WERI-Rb-1 (cell line): ENCODE results near the gene ARMC2.

Experiments used
- DNase-seq: peaks from one replicate; pipeline ENCODE4 v3.0.0-alpha.2; 2020
- H3K27ac ChIP-seq: fragments of 250-450 bp; sonication (Bioruptor Pico); 2 replicates; pipeline ENCODE4 v1.5.1; 2020; ENCODE audit warnings: mild to moderate bottlenecking, moderate library complexity
- H3K27me3 ChIP-seq: fragments of 250-450 bp; sonication (Bioruptor Pico); 2 replicates; pipeline ENCODE4 v1.5.1; 2021; ENCODE audit warnings: mild to moderate bottlenecking, low read depth, moderate library complexity; ENCODE audit not compliant: insufficient read depth, severe bottlenecking
- H3K36me3 ChIP-seq: fragments of 250-450 bp; sonication (Bioruptor Pico); 2 replicates; pipeline ENCODE4 v1.5.1; 2020; ENCODE audit warnings: mild to moderate bottlenecking, moderate library complexity
- H3K4me3 ChIP-seq: 2 replicates; pipeline ENCODE4 v1.5.1; 2011; ENCODE audit warnings: low read depth, mild to moderate bottlenecking, control low read depth, low read length
- H3K9me3 ChIP-seq: fragments of 250-450 bp; sonication (Bioruptor Pico); 2 replicates; pipeline ENCODE4 v1.5.1; 2021; ENCODE audit warnings: mild to moderate bottlenecking, moderate library complexity; ENCODE audit not compliant: severe bottlenecking
- TF ChIP-seq, protein P1 (sequence below): IDR thresholded peaks from 2 replicates; pipeline ENCODE4 v1.5.1; 2011; ENCODE audit warnings: low read depth, mild to moderate bottlenecking, control low read depth, inconsistent platforms, low read length

Gene ARMC2

DNA sequence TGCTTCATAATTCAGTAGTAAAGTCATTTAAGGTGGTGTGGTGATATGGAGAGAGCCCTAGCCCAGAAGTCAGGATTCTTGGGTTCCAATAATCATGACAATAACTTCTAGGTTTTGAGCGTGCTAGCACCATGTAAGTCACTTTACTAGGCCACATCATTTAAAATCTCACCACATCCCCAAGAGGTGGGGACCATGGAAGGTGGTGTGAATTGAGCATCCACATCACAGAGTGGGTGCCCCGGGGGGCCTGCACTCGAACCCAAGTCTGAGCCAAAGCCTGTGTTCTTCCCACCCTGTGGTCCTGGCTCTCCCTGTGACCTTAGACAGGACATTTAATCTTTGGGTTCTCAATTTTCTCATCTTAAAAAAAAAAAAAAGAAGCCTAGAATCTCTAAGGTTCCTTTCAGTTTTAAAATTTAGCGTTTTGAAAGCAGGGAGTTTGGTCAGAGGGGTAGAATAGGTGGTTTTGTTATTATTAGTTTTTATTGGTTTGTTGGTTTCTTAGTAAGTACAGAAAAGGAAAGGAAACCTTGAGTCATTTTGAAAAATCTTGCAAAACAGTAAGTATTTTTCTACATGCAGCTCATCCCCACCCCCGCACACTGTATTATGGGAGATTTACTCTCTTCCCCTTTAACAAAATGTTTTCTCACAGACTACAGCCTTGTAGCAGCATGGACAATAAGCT lies 26.4 kb downstream of the ARMC2 start:
- Histone ChIP-seq H3K27ac (no peak overlapping the region), H3K27me3 (no peaks in the 10 kb centered on the region), H3K36me3 (no peaks in the 10 kb centered on the region), H3K9me3 (no peaks in the 10 kb centered on the region), H3K4me3 (no peak overlapping the region)
- DNase-seq: no peak
- TF ChIP-seq, protein P1, sequence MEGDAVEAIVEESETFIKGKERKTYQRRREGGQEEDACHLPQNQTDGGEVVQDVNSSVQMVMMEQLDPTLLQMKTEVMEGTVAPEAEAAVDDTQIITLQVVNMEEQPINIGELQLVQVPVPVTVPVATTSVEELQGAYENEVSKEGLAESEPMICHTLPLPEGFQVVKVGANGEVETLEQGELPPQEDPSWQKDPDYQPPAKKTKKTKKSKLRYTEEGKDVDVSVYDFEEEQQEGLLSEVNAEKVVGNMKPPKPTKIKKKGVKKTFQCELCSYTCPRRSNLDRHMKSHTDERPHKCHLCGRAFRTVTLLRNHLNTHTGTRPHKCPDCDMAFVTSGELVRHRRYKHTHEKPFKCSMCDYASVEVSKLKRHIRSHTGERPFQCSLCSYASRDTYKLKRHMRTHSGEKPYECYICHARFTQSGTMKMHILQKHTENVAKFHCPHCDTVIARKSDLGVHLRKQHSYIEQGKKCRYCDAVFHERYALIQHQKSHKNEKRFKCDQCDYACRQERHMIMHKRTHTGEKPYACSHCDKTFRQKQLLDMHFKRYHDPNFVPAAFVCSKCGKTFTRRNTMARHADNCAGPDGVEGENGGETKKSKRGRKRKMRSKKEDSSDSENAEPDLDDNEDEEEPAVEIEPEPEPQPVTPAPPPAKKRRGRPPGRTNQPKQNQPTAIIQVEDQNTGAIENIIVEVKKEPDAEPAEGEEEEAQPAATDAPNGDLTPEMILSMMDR: no peak

DNA sequence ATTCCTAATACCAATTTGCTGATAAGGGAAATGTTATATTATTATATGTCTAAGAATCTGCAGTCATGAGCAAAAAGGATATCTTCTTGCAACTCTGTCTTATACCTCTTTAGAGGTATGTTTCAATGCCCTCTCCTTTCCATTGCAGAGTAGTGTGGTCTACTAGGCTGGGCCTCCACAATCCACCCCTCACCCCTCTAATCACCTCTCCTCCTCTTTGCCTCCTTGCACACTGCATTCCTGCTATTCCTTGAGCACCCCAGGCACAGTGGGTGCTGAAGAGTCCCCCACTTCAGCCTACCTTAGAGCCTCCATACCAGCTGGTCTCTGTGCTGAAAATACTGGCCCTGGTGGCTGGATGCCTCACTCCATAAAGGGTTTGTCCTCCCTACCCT lies 26.9 kb downstream of the ARMC2 start:
- no peaks in the 10 kb centered on the region for H3K36me3 ChIP-seq
- H3K27me3 ChIP-seq: no peaks in the 10 kb centered on the region
- H3K27ac ChIP-seq: no peak overlapping the region
- TF ChIP-seq, protein P1: no peak
- no peaks in the 10 kb centered on the region for H3K9me3 ChIP-seq
- DNase-seq: no peak
- H3K4me3 ChIP-seq: no peak overlapping the region

DNA sequence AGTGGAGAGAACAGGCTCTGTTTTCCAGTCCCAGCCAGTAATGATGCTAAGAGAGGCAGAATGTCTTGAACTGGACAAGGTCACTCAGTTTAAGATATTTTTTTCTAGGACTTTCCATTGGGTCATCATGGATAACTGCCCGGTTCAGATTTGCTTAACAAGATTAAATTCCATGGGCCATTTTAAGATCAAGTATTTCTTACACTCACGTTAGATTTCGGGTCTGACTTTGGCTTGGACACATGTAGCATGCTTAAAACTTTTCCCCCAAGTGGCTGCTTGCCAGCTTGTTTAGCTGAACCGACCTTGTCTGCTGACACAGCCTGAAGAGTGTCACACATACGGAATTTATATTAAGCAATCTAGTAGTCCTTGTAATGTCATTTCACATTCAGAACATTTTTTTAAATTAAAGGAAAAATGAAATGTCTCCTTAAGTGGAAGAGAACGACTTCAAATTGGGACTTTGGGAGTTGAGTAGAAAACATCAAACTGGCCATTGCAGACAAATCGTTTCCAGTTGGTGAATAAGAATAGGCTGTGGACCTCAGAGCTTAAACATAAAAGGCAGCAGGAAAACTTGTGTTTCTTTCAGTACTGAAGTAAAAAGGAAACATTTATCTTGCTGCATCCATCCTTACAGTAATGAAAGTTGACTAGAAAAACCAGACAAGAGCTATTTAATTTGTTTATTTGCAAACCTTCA lies 29.0 kb downstream of the ARMC2 start:
- H3K27ac ChIP-seq: no peak overlapping the region
- H3K27me3 ChIP-seq: no peaks in the 10 kb centered on the region
- no peaks in the 10 kb centered on the region for H3K9me3 ChIP-seq
- no peak overlapping the region for H3K4me3 ChIP-seq
- H3K36me3 ChIP-seq: no peaks in the 10 kb centered on the region
- TF ChIP-seq, protein P1: no peak
- DNase-seq: no peak

DNA sequence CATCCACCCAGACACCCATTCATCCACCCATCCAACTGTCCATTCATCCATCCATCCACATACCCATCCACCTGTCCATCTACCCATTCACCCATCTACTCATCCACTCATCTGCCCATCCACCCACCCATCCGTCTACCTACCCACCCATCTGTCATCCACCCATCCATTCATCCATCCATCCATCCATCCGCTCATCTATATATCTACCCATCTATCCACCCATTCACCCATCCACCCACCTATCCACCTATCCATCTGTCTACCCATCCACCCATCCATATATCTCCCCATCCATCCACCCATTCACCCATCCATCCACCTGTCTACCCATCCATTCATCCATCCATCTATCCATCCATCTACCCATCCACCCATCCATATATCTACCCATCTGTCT lies 30.7 kb downstream of the ARMC2 start:
- no peaks in the 10 kb centered on the region for H3K36me3 ChIP-seq
- no peak overlapping the region for H3K27ac ChIP-seq
- no peaks in the 10 kb centered on the region for H3K27me3 ChIP-seq
- TF ChIP-seq, protein P1: no peak
- no peaks in the 10 kb centered on the region for H3K9me3 ChIP-seq
- DNase-seq: no peak
- no peak overlapping the region for H3K4me3 ChIP-seq

DNA sequence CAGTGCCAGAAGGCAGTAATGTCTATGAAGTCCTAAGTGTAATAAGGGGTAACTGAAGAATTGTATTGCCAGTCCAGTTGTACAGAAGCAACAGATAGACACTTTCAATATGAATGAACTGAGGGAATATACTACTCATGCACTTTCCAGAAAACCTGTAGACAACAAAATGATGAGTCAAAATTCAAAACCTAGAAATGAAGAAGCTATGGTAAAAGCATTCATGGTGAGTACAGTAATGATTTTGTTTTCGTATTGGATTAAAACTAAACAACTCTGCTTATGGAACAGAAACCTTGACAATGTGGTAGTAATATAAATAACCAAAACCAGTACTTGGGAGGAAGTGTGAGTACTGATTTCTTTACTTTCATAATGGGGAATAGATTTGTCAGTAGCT lies 35.0 kb downstream of the ARMC2 start:
- Histone ChIP-seq H3K36me3 (no peaks in the 10 kb centered on the region), H3K9me3 (no peaks in the 10 kb centered on the region), H3K27me3 (no peaks in the 10 kb centered on the region), H3K27ac (no peak overlapping the region), H3K4me3 (no peak overlapping the region)
- DNase-seq: no peak
- TF ChIP-seq, protein P1: no peak
